HepG2 (cell line): Measurements from ENCODE around the gene SETD1A. TPM values are rescaled to one million over a fixed set of nuclear protein-coding genes. Genes with fewer than 3 reads are reported as not detected.

Source experiments
- ARID4A ChIP-seq: sonication (generic); formaldehyde crosslinking; IDR thresholded peaks from 2 replicates; pipeline ENCODE4 v1.5.0; 2020; ENCODE audit warnings: mild to moderate bottlenecking, missing genetic modification reagents, borderline replicate concordance
- ATF5 ChIP-seq: sonication (generic); formaldehyde crosslinking; IDR thresholded peaks from 2 replicates; pipeline ENCODE4 v1.4.0; 2020; ENCODE audit warnings: mild to moderate bottlenecking, low read depth, missing genetic modification reagents
- ATF6 ChIP-seq: sonication (generic); formaldehyde crosslinking; conservative IDR thresholded peaks from 2 replicates; pipeline ENCODE4 v1.4.0; 2020; ENCODE audit warnings: missing genetic modification reagents
- CCDC6 ChIP-seq: sonication (generic); formaldehyde crosslinking; IDR thresholded peaks from 2 replicates; pipeline ENCODE4 v1.8.1; 2022; ENCODE audit warnings: mild to moderate bottlenecking, missing genetic modification reagents, moderate library complexity
- FOXC1 ChIP-seq: sonication (generic); formaldehyde crosslinking; IDR thresholded peaks from 2 replicates; pipeline ENCODE4 v1.8.0; 2022; ENCODE audit warnings: mild to moderate bottlenecking, missing genetic modification reagents, borderline replicate concordance
- LRRFIP1 ChIP-seq: sonication (generic); formaldehyde crosslinking; conservative IDR thresholded peaks from 2 replicates; pipeline ENCODE4 v1.4.0; 2020; ENCODE audit warnings: missing genetic modification reagents
- NCOA2 ChIP-seq: sonication (generic); formaldehyde crosslinking; IDR thresholded peaks from 2 replicates; pipeline ENCODE4 v1.8.0; 2022; ENCODE audit warnings: inconsistent platforms
- POLR2AphosphoS2 ChIP-seq: IDR thresholded peaks from 2 replicates; pipeline ENCODE4 v1.6.1; 2011; ENCODE audit warnings: low read depth, low read length, improper control_type of control experiment
- SOX5 ChIP-seq: IDR thresholded peaks from 2 replicates; pipeline ENCODE4 v1.6.1; 2016; ENCODE audit warnings: borderline replicate concordance
- ZKSCAN5 ChIP-seq: sonication (generic); formaldehyde crosslinking; IDR thresholded peaks from 2 replicates; pipeline ENCODE4 v1.5.1; 2020; ENCODE audit warnings: mild to moderate bottlenecking, missing genetic modification reagents
- ZNF570 ChIP-seq: sonication (generic); formaldehyde crosslinking; IDR thresholded peaks from 2 replicates; pipeline ENCODE4 v1.4.0; 2020; ENCODE audit warnings: mild to moderate bottlenecking, missing genetic modification reagents, borderline replicate concordance
- ZNF616 ChIP-seq: sonication (generic); formaldehyde crosslinking; IDR thresholded peaks from 2 replicates; pipeline ENCODE4 v1.5.0; 2020; ENCODE audit warnings: low read depth, mild to moderate bottlenecking, missing genetic modification reagents
- polyA plus RNA-seq, 8 experiments: library from polyadenylated mRNA; depleted of rRNA in 3 of 8; stranded (reverse) in 7 of 8; unstranded in 1 of 8; fragments of >200 nt; fragmentation: Illumina TruSeq in 4 of 8; extraction: Trizol in 4 of 8; gene quantifications; 2 replicates each; pipeline versions ENCODE4 v1.2.1 to v1.2.3, GENCODE V29; 2011 to 2016; ENCODE audit warnings: low read depth in 4 of 8, missing spikeins in 1 of 8, mixed read lengths in 1 of 8; ENCODE audit not compliant: insufficient read depth in 1 of 8
- total RNA-seq, 5 experiments: library from RNA; depleted of rRNA; stranded (reverse); fragments of >200 nt; fragmentation: Illumina TruSeq; extraction: Trizol; gene quantifications; 2 replicates each; pipeline ENCODE4 v1.2.3, GENCODE V29; 2016; ENCODE audit warnings: low read depth in 1 of 5
- TF ChIP-seq, protein P1 (sequence below): sonication (generic); formaldehyde crosslinking; conservative IDR thresholded peaks from 2 replicates; pipeline ENCODE4 v1.4.0; 2020; ENCODE audit warnings: missing genetic modification reagents
- TF ChIP-seq, protein P2 (sequence below): sonication (generic); formaldehyde crosslinking; IDR thresholded peaks from 2 replicates; pipeline ENCODE4 v1.4.0; 2020; ENCODE audit warnings: missing genetic modification reagents

Gene SETD1A
- total and polyA plus RNA-seq, 2 of the 13 experiments (the other 11 are each of a cell fraction or from before 2014, with no cell fraction given) = 3.8 to 5.6 TPM

- no peak for TF ChIP-seq LRRFIP1
- TF ChIP-seq ATF6 (CRISPR knock-in tag) = no peak
- no peak for TF ChIP-seq ATF5 (CRISPR knock-in tag)
- no peak for TF ChIP-seq ZNF570
- no peak for TF ChIP-seq ZNF616 (CRISPR knock-in tag)
- 0 out of 2 replicates have a peak, but pooled peaks have one; percentile 59 for TF ChIP-seq NCOA2
- TF ChIP-seq ARID4A = no peak
- TF ChIP-seq, protein P1, sequence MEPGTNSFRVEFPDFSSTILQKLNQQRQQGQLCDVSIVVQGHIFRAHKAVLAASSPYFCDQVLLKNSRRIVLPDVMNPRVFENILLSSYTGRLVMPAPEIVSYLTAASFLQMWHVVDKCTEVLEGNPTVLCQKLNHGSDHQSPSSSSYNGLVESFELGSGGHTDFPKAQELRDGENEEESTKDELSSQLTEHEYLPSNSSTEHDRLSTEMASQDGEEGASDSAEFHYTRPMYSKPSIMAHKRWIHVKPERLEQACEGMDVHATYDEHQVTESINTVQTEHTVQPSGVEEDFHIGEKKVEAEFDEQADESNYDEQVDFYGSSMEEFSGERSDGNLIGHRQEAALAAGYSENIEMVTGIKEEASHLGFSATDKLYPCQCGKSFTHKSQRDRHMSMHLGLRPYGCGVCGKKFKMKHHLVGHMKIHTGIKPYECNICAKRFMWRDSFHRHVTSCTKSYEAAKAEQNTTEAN (CRISPR knock-in tag) = no peak
- no peak for TF ChIP-seq ZKSCAN5 (CRISPR knock-in tag)
- no peak for TF ChIP-seq POLR2AphosphoS2
- TF ChIP-seq CCDC6 (CRISPR knock-in tag) = no peak
- TF ChIP-seq SOX5 = peak; percentile 46; the same call in 1 of the 2 replicates
- TF ChIP-seq, protein P2, sequence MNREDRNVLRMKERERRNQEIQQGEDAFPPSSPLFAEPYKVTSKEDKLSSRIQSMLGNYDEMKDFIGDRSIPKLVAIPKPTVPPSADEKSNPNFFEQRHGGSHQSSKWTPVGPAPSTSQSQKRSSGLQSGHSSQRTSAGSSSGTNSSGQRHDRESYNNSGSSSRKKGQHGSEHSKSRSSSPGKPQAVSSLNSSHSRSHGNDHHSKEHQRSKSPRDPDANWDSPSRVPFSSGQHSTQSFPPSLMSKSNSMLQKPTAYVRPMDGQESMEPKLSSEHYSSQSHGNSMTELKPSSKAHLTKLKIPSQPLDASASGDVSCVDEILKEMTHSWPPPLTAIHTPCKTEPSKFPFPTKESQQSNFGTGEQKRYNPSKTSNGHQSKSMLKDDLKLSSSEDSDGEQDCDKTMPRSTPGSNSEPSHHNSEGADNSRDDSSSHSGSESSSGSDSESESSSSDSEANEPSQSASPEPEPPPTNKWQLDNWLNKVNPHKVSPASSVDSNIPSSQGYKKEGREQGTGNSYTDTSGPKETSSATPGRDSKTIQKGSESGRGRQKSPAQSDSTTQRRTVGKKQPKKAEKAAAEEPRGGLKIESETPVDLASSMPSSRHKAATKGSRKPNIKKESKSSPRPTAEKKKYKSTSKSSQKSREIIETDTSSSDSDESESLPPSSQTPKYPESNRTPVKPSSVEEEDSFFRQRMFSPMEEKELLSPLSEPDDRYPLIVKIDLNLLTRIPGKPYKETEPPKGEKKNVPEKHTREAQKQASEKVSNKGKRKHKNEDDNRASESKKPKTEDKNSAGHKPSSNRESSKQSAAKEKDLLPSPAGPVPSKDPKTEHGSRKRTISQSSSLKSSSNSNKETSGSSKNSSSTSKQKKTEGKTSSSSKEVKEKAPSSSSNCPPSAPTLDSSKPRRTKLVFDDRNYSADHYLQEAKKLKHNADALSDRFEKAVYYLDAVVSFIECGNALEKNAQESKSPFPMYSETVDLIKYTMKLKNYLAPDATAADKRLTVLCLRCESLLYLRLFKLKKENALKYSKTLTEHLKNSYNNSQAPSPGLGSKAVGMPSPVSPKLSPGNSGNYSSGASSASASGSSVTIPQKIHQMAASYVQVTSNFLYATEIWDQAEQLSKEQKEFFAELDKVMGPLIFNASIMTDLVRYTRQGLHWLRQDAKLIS = no peak
- no peak for TF ChIP-seq FOXC1 (CRISPR knock-in tag)
Measured at GRCh38 chr16:31023627-31024226, 66.2 kb downstream of the SETD1A start (continued).
